Hepatocyte (in vitro differentiated cells): ENCODE results near the gene XG.

Experiments
- EZH2phosphoT487 ChIP-seq: fragments of 200-600 bp; sonication (generic); IDR thresholded peaks from one replicate; pipeline ENCODE4 v1.6.1; 2018; ENCODE audit warnings: antibody characterized with exemption, mild to moderate bottlenecking, low read depth, moderate library complexity; ENCODE audit not compliant: unreplicated experiment, severe bottlenecking
- TF ChIP-seq, protein P1 (sequence below): fragments of 200-600 bp; sonication (generic); IDR thresholded peaks from 2 replicates; pipeline ENCODE4 v1.5.1; 2016; ENCODE audit warnings: antibody characterized with exemption, mild to moderate bottlenecking; ENCODE audit not compliant: poor library complexity

DNA sequence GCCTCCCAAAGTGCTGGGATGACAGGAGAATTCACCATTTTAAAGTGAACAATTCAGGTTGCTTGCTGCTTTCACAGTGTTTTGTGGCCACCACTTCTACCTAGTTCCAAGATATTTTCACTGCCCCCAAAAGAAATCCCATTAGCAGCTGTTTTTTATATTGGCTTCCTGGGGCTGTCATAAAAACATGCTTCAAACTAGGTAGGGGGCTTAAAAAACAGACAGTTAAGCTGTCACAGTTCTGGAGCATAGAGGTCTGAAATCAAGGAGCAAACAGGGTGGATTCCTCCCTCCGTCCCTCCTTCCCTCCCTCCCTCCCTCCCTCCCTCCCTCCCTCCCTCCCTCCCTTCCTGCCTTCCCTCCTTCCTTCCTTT is 3.0 kb upstream of the XG start:
- no peak for TF ChIP-seq EZH2phosphoT487
- TF ChIP-seq, protein P1, sequence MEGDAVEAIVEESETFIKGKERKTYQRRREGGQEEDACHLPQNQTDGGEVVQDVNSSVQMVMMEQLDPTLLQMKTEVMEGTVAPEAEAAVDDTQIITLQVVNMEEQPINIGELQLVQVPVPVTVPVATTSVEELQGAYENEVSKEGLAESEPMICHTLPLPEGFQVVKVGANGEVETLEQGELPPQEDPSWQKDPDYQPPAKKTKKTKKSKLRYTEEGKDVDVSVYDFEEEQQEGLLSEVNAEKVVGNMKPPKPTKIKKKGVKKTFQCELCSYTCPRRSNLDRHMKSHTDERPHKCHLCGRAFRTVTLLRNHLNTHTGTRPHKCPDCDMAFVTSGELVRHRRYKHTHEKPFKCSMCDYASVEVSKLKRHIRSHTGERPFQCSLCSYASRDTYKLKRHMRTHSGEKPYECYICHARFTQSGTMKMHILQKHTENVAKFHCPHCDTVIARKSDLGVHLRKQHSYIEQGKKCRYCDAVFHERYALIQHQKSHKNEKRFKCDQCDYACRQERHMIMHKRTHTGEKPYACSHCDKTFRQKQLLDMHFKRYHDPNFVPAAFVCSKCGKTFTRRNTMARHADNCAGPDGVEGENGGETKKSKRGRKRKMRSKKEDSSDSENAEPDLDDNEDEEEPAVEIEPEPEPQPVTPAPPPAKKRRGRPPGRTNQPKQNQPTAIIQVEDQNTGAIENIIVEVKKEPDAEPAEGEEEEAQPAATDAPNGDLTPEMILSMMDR = no peak
